GM19238 (cell line): ENCODE data around the gene LRIG3.
"Not testable (repeated sequence)": the region's sequence is repeated elsewhere in the genome, so short reads cannot be mapped to it uniquely, and the experiment has no call there.

ENCODE experiments used
- DNase-seq: peaks from one replicate; pipeline ENCODE4 v3.0.0; 2011; ENCODE audit warnings: low spot score; ENCODE audit not compliant: insufficient read length

Gene LRIG3

DNA sequence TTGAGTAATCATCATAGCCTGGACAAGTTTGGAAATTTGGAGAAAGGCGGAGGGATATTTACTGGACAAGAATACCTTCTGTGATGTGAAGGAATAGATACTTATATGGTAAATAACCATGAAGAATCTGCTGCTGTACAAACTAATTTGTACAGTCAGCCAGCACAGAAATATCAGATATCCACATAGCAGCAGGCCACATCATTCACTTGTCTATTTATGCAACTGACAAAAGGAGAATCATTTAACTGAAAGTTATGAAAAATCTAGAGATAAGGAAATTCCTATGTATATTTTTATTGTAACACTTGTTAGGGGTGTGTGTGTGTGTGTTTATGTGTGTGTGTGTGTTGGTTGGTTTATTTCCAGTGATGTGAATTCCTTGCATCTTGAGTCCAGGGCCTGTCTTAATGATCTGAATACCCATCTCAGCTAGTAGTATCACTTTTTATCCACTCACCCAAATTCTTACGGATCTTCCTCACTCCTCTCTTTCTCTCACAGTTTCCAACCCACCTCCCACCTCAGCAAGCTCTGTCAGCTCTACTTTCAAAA lies 10.5 kb upstream of the LRIG3 start:
- no peak for DNase-seq

DNA sequence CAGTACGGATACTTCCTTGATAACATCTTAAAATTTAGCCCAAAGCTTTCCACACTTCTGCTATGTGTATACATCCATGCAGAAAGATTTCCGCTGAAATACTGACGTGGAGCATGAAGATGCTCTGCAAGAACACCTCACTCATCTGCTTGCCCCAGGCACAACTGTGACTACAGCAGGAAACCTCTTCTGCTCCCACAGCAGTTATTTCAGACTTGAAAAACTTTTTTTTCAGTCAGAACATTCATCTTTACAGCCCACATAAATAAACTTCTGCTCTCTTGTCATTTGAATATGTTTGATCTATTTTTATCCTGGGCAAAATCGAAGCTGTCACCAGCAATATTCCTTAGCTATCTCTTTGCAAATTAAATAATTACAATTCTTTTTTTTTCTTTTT lies 6.8 kb upstream of the LRIG3 start:
- DNase-seq = no peak

DNA sequence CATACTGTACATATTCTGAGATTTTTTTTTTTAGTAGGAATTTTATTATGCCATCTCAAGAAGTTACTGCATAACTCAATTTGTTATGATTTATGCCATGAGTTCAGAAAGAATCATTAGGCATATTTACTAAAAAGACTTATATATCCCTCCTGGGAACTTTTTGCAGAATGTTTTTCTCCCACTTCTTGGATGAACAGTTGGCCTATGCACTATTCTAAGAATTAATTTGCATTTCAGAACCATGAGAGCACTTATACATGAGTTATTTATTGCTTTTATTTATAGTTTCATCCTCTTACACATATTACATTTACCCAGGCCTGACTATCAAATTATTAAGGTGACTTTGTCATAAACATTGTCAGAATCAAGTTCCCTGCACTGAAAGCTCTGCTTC lies 6.3 kb upstream of the LRIG3 start:
- DNase-seq = no peak

DNA sequence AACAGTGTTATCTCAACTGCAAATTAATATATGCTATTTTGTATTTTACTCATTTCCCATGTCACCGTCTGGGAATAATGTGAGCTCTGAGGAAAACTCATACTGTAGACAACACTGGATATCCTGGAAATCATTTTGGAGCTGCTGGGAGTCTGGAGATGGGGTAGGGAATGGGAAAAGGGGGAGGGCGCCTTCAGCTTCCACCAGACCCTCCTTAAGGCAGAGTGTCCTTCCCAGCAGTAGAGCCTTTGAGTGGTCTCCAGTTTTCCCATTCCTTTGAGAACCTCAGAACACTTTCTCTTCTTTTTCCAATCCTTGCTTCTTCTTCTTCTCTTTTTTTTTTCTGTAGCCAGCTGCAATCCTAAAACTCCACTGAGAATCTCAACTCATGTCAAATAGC lies 5.4 kb upstream of the LRIG3 start:
- DNase-seq = no peak

DNA sequence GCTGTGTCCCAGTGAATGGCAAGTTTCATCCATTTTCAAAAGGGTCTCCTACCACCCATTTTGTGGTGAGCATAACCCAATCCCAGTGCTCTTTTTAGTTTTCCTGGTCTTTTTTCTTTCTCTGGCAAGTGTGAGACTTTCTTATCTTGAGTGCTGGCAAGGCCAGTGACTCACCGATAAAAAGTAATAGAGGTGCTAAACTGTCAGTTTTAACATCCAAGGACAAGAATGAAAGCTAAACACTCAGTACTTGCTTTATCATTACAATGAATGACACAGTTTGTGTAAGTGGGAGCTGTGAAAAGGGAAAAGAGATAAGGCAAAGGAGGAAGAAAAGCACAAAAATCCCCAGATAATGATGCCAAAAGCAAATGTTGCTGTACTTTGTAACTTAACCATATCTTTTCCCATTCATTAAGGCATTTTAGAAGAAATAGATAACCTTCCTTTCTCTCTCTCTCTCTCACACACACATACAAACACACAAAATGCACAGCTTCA lies 4.9 kb upstream of the LRIG3 start:
- no peak for DNase-seq

DNA sequence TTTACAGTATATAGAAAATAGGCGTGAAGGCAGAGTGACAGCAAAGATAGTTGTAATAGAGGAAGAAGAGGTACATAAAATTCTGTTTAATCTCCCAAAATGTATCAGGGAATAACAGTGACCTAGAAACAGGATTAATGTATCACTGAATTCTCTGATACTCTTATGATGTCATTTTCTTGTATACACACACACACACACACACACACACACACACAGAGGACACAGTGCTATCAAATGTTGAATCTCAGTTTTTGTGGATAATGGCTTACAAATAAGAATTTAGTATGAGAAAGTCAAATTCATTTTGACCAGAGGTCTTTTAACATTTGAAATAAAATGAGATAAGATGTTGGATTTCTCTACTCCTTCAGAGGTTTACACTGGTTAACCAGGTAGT lies 4.3 kb upstream of the LRIG3 start:
- no peak for DNase-seq

DNA sequence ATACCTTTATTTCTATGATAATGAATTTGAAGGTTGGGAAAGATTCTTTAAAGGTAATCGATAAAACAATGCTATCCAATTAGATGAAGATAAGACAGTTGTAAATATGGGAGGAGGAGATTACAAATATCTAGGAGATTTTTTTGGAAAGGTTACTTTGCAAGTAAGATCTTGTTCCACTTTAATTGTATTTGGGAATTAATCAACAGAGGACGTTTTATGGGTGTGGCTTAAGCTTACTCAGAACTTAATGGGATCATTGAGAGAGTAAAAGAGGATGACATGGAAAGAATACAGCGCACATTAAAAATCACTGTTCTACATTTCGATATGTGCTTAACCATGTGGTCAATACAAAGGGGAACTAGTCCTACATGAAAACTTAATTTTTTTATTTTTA lies 3.5 kb upstream of the LRIG3 start:
- no peak for DNase-seq

DNA sequence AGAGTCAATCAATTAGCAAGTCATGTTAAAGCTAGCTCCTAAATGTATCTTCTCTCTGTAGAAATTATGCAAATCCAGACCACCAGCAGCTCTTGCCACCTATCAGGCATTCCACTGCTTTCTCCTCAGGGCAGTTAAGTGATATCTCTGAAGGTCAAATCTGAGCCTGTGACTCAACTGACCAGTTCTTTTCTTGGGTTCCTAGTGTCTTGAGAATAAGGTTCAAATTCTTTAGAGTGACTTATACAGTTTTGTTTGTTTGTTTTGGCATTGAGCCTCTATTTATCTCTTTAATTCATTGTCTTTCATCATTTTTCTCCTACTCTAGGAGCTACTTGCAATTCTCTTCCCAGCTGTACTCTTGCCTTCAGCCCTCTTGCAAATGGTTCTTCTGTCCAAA lies 2.5 kb upstream of the LRIG3 start:
- no peak for DNase-seq

DNA sequence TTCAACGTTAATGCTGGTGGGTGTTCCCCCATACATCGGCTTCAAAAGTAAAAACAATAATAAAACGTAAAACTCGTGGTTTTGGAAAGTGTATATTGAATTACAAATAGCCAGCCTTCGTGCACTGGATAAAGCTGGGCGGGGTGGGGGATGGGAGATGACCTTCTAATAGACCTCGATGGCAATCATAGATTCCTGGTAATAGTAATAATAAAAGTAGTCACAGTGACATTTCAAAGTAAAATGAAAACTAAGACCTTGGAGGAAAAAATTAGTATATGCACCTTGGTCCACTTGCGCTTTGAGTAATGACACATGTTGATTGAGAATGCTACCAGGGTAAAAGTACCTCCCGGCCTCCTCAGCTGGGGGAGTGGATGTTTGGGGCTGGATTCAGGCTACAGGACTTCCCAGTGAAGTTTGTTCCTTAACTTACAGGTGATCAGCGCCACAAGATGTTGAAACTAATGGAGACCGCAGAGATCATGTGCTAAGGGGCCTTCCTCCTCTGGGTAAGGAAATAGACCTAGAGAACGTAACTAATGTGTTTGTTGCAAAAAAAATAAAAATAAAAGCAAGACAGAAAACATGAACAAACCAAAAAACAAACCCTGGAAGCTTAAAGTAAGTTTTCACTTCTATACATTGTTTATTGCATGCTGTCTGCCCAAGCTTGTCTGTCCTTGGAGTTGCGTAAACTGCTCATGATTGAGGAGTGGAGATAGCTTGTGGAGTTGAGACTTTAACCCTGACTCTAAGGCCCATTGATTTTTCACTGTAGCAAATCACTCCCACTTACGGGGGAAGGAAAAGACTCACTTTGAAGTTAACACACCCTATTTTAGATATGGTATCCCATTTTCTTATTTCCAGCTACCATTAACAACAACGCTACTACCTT lies 907 bp upstream of the LRIG3 start:
- DNase-seq = no peak

DNA sequence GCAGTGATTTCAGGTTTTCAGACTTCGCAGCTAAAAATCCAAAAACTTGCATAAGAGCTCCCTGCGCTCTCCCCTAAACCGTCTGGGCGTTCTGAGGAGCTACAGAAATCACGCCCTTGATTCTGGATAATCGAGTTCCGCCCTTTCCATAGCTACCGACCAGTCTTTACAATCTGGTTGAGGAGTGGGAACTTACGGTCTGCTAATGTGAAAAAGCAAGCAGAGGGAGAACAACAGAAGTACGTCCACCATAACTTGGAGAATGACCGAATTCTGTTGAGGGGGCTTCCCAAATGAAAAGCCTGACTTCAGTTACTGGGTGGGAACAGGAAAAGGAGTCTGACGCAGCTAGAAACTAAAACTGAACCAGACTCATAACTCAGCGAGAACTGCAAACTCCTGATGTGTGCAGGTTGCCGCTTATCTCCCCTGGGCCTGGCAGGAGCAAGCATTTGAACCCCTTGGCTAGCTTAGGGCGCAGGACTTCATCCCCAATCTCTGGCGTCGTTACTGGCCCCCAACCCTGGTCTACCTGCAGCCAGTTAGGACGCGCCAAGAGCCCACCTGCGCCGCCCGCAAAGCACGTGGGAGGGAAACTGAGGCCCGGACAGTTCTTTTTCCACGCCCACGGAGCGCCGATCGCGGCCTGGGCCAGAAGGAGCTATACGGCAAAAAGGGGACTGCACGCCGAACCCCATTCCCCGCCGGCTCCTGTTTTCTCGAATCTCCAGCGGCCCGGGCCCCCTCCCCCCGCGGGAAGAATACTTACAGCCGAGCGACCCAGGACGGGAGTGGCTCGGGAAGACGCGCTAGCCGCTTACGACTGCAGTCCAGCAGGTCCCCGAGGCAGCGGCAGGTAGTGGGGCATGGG lies 838 bp downstream of the LRIG3 start:
- peak; percentile 17 for DNase-seq

DNA sequence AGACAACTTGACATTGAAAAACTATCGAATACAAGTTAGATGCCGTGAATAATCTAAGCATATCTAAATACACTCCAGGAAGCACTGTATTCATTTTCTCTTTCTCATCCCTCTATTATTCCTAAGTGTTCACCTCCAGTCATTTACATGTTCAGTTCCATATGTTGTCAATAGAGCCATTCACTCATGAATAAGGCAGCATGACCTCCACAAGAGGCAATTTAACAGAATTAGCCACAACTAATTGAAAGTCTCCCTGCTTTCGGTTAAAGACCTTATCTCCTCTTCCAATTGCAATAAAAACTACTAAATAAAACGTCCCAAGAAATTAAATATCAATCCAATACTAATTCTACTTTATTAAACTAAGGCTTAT lies 1.8 kb downstream of the LRIG3 start:
- DNase-seq = no peak

DNA sequence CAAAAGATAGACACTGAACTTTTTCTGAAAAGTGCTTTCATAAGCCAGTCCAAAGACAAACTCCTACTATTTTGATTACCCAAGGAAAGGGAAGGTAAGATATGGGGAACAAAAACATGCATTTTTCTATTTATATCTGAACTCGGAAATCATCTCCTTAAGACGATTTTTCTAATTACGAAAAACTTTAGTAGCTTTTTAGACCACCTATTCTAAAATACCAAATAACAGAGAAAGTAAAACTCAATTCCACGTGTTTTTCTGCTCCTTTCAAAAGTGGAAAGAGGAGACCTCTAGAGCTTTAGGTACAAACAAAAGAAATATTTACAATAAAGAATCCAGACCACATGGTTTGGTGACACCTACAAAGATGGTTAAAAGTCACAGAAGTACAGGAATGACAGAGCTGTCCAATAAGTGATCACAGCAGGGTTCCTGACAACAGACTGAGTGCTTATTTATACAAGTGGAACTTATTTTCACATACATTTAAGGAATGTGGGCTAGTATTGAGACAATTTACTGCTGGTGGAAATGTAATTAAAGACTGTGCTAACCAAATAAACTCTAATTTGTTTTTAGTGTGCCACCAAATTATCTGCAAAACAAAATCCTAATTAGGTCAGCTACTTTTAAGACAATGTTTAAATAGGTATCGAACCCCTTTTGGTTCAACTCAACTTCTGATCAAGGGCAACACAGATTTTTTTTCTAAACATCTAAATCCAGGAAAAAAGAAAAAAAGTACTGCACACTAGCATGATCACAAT lies 2.4 kb downstream of the LRIG3 start:
- no peak for DNase-seq

DNA sequence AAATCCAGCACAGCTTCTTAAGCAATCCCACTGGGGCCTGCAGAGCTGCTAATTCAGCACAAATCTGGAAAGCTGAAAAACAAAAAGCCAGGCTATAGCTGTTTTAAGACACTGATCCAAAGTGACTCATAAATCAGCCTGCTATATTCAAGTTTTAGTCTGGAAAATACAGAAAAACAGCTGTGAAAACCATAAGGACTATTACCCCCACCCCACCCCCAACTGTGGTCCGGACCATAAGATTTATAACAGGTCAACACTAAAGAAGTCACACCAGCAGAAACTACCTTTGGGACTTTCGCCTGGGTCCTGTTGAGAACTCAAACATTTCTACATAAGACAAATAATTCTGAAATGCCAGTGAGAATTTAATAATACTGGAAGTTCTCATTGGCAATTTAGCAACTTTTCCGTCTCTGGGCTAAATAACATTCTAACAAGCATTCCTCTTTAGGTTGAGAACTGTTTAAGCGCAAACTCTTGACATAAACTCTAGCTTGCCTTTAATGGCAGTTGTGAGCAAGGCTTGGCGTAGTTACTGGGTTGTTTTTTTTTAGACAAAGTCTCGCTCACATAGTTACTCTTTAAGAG lies 3.3 kb downstream of the LRIG3 start:
- no peak for DNase-seq

DNA sequence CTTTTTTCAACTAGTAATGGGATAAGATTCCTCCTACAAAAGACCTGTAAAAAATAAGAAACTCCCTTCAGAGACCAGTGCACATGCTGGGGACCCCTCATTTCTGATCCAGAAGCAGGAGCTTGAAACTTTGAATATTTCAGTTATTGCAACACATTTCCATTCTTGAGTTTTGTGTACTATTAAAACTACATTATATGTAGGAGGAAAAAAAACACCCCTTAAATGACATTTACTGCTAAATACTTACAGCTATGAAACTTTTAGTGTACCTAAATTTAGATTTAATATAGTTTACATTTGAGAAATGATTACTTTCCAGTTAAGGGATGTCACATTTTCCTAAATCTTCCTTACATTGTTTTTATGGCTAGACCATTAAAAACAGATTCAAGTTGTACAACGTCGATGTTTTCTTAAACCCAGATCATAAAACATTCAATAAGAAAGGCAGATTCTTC lies 4.1 kb downstream of the LRIG3 start:
- no peak for DNase-seq

DNA sequence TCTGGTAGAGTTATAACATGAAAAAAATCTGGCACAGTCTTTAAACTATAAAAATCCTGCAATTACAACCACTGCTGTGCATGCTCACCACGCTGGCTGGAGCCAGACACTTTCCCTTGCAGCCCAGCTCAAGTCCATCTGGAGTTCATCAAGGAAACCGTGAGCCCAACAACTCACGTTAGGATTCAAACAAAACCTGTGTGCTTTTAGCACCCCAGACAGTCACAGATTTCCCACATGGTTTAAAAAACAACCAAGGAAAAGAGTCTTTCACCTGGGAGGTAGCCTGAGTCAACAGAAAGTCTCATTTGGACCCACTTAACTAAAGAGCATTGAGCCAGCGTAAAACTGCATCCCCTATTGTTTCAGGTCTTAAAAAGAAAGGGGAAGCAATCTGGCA lies 4.7 kb downstream of the LRIG3 start:
- no peak for DNase-seq

DNA sequence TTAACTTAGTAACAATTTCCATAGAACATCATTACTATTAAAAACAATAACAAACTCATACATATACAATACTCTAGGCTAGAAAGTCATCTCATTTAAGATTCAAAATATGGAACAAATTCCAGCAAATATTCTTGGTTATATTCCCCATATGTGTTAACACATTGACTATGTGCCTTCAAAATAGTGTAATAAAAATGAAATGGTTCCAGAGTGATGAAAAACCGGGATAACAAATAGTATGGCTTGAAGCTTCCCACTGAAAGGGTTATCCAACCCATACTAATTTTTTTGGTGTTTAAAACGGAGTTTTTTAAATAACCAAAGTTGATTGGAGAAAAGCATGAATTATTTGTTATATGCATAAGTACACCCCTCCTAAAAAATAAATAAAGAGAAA lies 5.3 kb downstream of the LRIG3 start:
- no peak for DNase-seq

DNA sequence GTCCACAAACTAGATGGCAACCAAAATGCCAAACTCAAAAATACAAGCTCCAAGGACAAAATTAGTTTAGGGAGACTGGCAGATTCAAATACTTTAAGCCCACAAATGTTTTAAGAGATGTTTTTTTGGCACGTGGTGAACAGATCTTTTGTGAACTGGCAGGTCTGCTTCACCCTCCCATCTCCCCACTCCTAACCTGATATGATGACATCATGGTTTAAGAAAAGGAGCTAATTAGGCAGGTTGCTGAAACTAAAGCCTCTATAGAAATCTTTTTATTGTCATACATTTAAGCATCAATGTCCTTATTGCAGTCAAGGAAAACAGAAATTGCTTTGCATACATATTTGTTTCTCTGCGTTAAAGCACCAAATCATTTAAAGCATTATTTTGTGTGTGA lies 5.8 kb downstream of the LRIG3 start:
- DNase-seq = no peak

DNA sequence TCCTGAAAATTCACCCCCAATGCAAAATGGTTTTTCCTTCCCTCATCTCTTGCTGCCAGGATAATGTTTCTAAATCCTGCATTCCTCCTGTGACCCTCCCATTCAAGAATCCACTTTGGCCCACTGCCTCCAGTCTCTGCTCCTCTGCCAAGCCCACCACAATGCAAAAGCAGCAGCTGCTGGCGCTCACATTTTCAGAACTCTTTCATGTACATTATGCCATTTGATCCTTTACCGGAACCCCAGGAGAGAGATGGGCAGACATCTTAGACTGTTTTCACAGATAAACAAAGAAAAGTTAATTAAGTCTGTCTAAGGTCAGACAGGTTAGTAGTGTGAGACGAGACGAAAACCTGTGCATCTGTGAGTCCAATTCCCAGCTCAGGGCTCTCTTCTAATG lies 12.9 kb downstream of the LRIG3 start:
- DNase-seq = no peak

DNA sequence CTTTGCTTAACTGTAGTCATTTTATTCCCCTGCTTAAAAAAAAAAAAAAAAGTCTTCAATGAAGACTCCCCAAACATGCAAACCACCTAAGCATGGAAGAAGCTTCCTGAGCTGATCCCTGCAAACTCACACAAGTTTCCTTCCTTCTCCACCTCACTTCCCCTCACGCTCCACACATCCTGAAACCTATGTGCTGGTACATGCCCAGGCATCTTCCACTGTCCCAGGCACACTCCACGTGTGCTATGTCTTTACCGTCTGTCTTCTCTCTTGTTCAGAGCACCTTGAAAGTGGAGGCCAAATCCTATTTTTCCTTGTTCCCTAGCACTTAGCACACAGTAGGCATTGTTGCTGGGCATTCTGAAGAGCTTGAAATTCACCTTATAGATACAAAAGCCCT lies 13.4 kb downstream of the LRIG3 start:
- DNase-seq = no peak

DNA sequence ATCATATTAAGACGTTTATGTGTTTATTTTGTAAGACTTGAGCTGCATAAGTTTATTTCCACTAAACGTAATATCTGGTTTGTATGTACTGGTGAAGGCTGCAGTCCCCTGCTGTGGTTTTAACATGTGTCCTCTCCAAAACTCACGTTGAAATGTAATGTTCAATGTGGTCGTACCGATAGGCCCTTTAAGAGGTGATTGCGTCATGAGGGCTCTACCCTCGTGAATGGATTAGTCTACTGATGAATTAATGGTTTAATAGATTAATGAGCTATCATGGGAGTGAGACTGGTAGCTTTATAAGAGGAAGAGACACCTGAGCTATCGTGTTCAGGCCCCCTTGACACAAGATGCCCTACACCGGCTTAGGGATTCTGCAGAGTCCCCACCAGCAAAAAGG lies 14.9 kb downstream of the LRIG3 start:
- DNase-seq = no peak

DNA sequence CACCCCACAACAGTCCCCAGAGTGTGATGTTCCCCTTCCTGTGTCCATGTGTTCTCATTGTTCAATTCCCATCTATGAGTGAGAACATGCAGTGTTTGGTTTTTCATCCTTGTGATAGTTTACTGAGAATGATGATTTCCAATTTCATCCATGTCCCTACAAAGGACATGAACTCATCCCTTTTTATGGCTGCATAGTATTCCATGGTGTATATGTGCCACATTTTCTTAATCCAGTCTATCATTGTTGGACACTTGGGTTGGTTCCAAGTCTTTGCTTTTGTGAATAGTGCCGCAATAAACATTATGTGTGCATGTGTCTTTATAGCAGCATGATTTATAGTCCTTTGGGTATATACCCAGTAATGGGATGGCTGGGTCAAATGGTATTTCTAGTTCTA lies 17.6 kb downstream of the LRIG3 start:
- DNase-seq = not testable (repeated sequence)
